Neuronal stem cell (in vitro differentiated cells): Measurements from ENCODE around the gene DPEP3.

Source experiments
- DNase-seq: peaks from one replicate; pipeline ENCODE4 v3.0.0-alpha.2; 2013; ENCODE audit warnings: low spot score
- H2AFZ ChIP-seq: one replicate; pipeline ENCODE4 v1.6.1; 2013; ENCODE audit warnings: mild to moderate bottlenecking, low read length, inconsistent platforms
- H2AK5ac ChIP-seq: 2 replicates; pipeline ENCODE4 v1.6.1; 2013; ENCODE audit warnings: low read depth, mild to moderate bottlenecking, inconsistent platforms, low read length, moderate library complexity, mixed read lengths
- H2BK120ac ChIP-seq: 2 replicates; pipeline ENCODE4 v1.6.1; 2013; ENCODE audit warnings: low read depth, mild to moderate bottlenecking, inconsistent platforms, low read length, moderate library complexity, mixed read lengths
- H2BK12ac ChIP-seq: one replicate; pipeline ENCODE4 v1.6.1; 2013; ENCODE audit warnings: low read length, inconsistent platforms
- H2BK15ac ChIP-seq: 2 replicates; pipeline ENCODE4 v1.6.1; 2013; ENCODE audit warnings: mild to moderate bottlenecking, low read length, inconsistent platforms, mixed read lengths
- H2BK5ac ChIP-seq: one replicate; pipeline ENCODE4 v1.6.1; 2013; ENCODE audit warnings: inconsistent platforms, mild to moderate bottlenecking, low read length, moderate library complexity
- H3K14ac ChIP-seq: one replicate; pipeline ENCODE4 v1.6.1; 2013; ENCODE audit warnings: low read length, inconsistent platforms
- H3K18ac ChIP-seq: 2 replicates; pipeline ENCODE4 v1.6.1; 2013; ENCODE audit warnings: low read length, inconsistent platforms
- H3K23ac ChIP-seq: 2 replicates; pipeline ENCODE4 v1.6.1; 2013; ENCODE audit warnings: low read depth, mild to moderate bottlenecking, mixed read lengths, low read length, inconsistent platforms; ENCODE audit not compliant: poor library complexity
- H3K27ac ChIP-seq: replicated peaks from 3 replicates; pipeline ENCODE4 v1.5.1; 2013; ENCODE audit warnings: low read length, inconsistent platforms
- H3K27me3 ChIP-seq, 3 experiments: 2 replicates each; pipeline ENCODE4 v1.6.1; 2013; ENCODE audit warnings: low read length in 3 of 3, mild to moderate bottlenecking in 2 of 3, inconsistent platforms in 1 of 3, low read depth in 1 of 3, mixed read lengths in 1 of 3, moderate library complexity in 1 of 3; ENCODE audit not compliant: control insufficient read depth in 3 of 3, insufficient read depth in 3 of 3
- H3K36me3 ChIP-seq, 2 donors: replicated peaks in 1 of 2; 2 replicates each; pipeline ENCODE4 v1.6.1; 2013; ENCODE audit warnings: low read length in 2 of 2; ENCODE audit not compliant: control insufficient read depth in 2 of 2, insufficient read depth in 2 of 2
- H3K4ac ChIP-seq: 2 replicates; pipeline ENCODE4 v1.6.1; 2013; ENCODE audit warnings: inconsistent platforms, mild to moderate bottlenecking, low read length, moderate library complexity
- H3K4me1 ChIP-seq, 2 donors: 1 replicate in 1 of 2; 2 replicates in 1 of 2; pipeline ENCODE4 v1.6.1; 2013; ENCODE audit warnings: low read length in 2 of 2, low read depth in 1 of 2; ENCODE audit not compliant: control insufficient read depth in 2 of 2, insufficient read depth in 1 of 2
- H3K4me2 ChIP-seq: one replicate; pipeline ENCODE4 v1.6.1; 2013; ENCODE audit warnings: mild to moderate bottlenecking, low read length, inconsistent platforms; ENCODE audit not compliant: insufficient read depth, poor library complexity, severe bottlenecking
- H3K4me3 ChIP-seq, 2 donors: 2 replicates each; pipeline ENCODE4 v1.5.1; 2013; ENCODE audit warnings: low read length in 2 of 2, mild to moderate bottlenecking in 2 of 2, inconsistent platforms in 1 of 2, moderate library complexity in 1 of 2
- H3K79me1 ChIP-seq: one replicate; pipeline ENCODE4 v1.6.1; 2013; ENCODE audit warnings: low read depth, mild to moderate bottlenecking, inconsistent platforms, low read length, moderate library complexity
- H3K9ac ChIP-seq: one replicate; pipeline ENCODE4 v1.6.1; 2013; ENCODE audit warnings: mild to moderate bottlenecking, low read depth, low read length, inconsistent platforms; ENCODE audit not compliant: poor library complexity
- H3K9me3 ChIP-seq, 2 donors: replicated peaks in 1 of 2; 2 replicates each; pipeline versions ENCODE3 to v1.6.1; 2013; ENCODE audit warnings: low read length in 2 of 2, mild to moderate bottlenecking in 2 of 2, inconsistent platforms in 1 of 2, low read depth in 1 of 2, mixed read lengths in 1 of 2, moderate library complexity in 1 of 2; ENCODE audit not compliant: control insufficient read depth in 2 of 2, insufficient read depth in 1 of 2
- H4K8ac ChIP-seq: one replicate; pipeline ENCODE4 v1.6.1; 2013; ENCODE audit warnings: low read depth, mild to moderate bottlenecking, inconsistent platforms, low read length, moderate library complexity
- H4K91ac ChIP-seq: one replicate; pipeline ENCODE4 v1.6.1; 2013; ENCODE audit warnings: low read length, low read depth, mild to moderate bottlenecking, inconsistent platforms; ENCODE audit not compliant: poor library complexity
- WGBS, 2 donors: extraction: QIAGEN DNeasy Blood & Tissue Kit; methylation state at CpG; one replicate each; pipeline ENCODE4 v1.1.7; 2013; ENCODE audit warnings: missing lambda C conversion rate in 2 of 2, mixed read lengths in 1 of 2; ENCODE audit not compliant: insufficient read length in 2 of 2, insufficient replicate concordance in 1 of 2; ENCODE audit errors: extremely low coverage in 2 of 2; 5-methylcytosine and 5-hydroxymethylcytosine counted together

Gene DPEP3

GRCh38 chr16:67968400-67969253 is 11.7 kb downstream of the DPEP3 start, which contains the start of gene SLC12A4:
SLC12A4 (minus strand) TSS chr16:67968637; CDS start chr16:67968553, 84 bp downstream.
- peak within 1 kb of the TSS; percentile 90 for H2AFZ ChIP-seq
- peak; percentile 64 for DNase-seq
- peak within 1 kb of the TSS; percentile 98 for H2BK15ac ChIP-seq
- H3K79me1 ChIP-seq, result peaks cover 11% of the 10 kb centered on the region
- peak within 1 kb of the TSS; percentile 33 for H3K27ac ChIP-seq
- H3K36me3 ChIP-seq, result peaks cover under 1 to 5% of the 10 kb centered on the region in 2 donors
- H2BK5ac ChIP-seq, result no peak within 1 kb of the TSS
- H3K23ac ChIP-seq, result peak within 1 kb of the TSS; percentile 94
- peak within 1 kb of the TSS; percentile 78 for H2BK12ac ChIP-seq
- H3K4me1 ChIP-seq, result peaks cover 20 to 28% of the 10 kb centered on the region in 2 donors
- peak within 1 kb of the TSS; percentile 53 to 96 for H3K4me3 ChIP-seq
- H4K91ac ChIP-seq, result peak within 1 kb of the TSS; percentile 82
- H3K4me2 ChIP-seq, result peak within 1 kb of the TSS; percentile 74
- H3K27me3 ChIP-seq, result no peaks in the 10 kb centered on the region
- H2BK120ac ChIP-seq, result peak within 1 kb of the TSS; percentile 96
- peak within 1 kb of the TSS; percentile 86 for H3K9ac ChIP-seq
- WGBS, 2 donors, result no CpG with 5 or more reads among the region's 78 CpGs
- peak within 1 kb of the TSS; percentile 86 for H3K4ac ChIP-seq
- peak within 1 kb of the TSS; percentile 32 for H3K14ac ChIP-seq
- H3K9me3 ChIP-seq, result no peaks in the 10 kb centered on the region
- H4K8ac ChIP-seq, result peak within 1 kb of the TSS; percentile 84
- peak within 1 kb of the TSS; percentile 97 for H3K18ac ChIP-seq
- H2AK5ac ChIP-seq, result peak within 1 kb of the TSS; percentile 92

DNA sequence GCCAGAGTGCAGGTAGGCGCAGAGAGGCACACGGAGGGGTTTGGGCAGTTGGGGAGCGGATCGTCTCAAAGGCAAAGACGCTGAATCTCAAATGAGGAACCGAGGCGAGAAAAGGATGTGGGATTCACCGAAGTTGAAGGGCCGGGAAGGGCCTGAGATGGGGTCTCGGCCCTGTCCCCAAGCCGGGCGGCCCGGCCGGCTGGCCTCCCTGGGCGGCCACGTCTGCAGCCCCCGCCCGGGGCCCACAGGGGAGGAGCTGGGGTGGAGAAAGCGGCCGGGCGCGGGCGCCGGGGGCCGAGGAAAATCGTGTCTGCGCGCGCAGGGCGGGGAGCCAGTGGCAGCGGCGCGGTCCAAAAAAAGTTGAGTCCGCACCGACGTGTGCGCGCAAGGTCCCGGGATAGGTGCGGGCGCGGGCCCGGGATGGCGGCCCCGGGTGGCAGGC is 12.3 kb downstream of the DPEP3 start:
- H4K91ac ChIP-seq, result no peak overlapping the region
- peak; percentile 32 for DNase-seq
- peak overlapping the region; percentile 53 to 96 for H3K4me3 ChIP-seq
- no peak overlapping the region for H2BK12ac ChIP-seq
- no peak overlapping the region for H2BK5ac ChIP-seq
- peaks cover 6 to 11% of the 10 kb centered on the region in 2 donors for H3K36me3 ChIP-seq
- H2AFZ ChIP-seq, result peak overlapping the region; percentile 90
- no peaks in the 10 kb centered on the region for H3K27me3 ChIP-seq
- peaks cover 15% of the 10 kb centered on the region for H3K79me1 ChIP-seq
- peak overlapping the region; percentile 59 for H3K23ac ChIP-seq
- no CpG with 5 or more reads among the region's 45 CpGs for WGBS, 2 donors
- H3K4ac ChIP-seq, result no peak overlapping the region
- no peaks in the 10 kb centered on the region for H3K9me3 ChIP-seq
- no peak overlapping the region for H4K8ac ChIP-seq
- H3K4me2 ChIP-seq, result peak overlapping the region; percentile 63
- peak overlapping the region; percentile 86 for H3K9ac ChIP-seq
- H3K14ac ChIP-seq, result peak overlapping the region; percentile 32
- peak overlapping the region; percentile 1 for H2AK5ac ChIP-seq
- peak overlapping the region; percentile 97 for H3K18ac ChIP-seq
- H3K27ac ChIP-seq, result no peak overlapping the region
- H2BK15ac ChIP-seq, result no peak overlapping the region
- peaks cover 20 to 28% of the 10 kb centered on the region in 2 donors for H3K4me1 ChIP-seq
- no peak overlapping the region for H2BK120ac ChIP-seq

DNA sequence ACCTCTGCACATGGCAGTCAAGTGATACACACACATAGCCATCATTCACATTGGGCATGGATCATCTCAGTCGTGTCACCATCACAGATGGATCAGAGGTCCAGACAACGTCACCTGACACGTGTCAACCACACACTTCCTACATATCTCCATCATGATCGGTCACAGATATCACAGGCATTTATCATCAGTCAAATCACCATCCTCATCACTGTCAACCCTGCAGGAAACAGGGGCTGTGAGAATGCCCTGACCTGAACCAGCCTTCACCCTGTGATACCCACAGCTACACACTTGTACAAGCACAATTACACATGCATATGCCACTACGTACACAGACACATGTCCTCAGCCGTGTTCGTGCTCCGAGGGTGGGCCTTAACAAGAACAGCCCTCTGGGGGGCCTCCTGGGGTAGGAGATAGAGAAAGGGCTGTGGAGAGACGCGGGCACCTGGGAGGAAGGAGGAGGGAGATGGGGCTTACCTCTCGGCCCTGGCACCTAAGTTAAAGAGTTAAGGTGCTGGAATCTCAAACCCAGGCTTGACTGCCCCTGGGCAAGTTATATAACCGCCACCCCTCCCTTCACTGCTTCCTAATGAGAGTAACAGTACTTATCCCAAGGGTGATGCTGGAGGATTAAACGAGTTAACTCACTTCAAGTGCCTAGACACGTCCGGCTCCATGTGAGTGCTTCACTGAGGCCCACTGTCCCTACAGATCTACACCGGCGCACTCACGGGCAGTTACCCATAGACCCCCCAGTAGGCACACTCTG is 12.9 kb downstream of the DPEP3 start:
- Histone ChIP-seq H3K4me2 (peak overlapping the region; percentile 63), H2BK15ac (no peak overlapping the region), H3K9me3 (no peaks in the 10 kb centered on the region), H4K91ac (no peak overlapping the region), H2BK12ac (no peak overlapping the region), H3K79me1 (peaks cover 15% of the 10 kb centered on the region), H3K9ac (peak overlapping the region; percentile 61), H2AFZ (peak overlapping the region; percentile 90), H3K23ac (no peak overlapping the region), H3K27me3 (no peaks in the 10 kb centered on the region), H3K18ac (peak overlapping the region; percentile 1), H2BK5ac (no peak overlapping the region), H3K27ac (no peak overlapping the region), H2BK120ac (no peak overlapping the region), H3K4ac (no peak overlapping the region), H3K36me3 (peaks cover 8 to 15% of the 10 kb centered on the region in 2 donors), H3K4me3 (peak overlapping the region; percentile 53 to 96), H4K8ac (no peak overlapping the region), H2AK5ac (no peak overlapping the region), H3K14ac (no peak overlapping the region), H3K4me1 (peaks cover 20 to 28% of the 10 kb centered on the region in 2 donors)
- DNase-seq, result no peak
- WGBS, 2 donors, result no CpG with 5 or more reads among the region's 18 CpGs
